ENCODE measurements around the gene ZNF165.

Gene ZNF165

GRCh38 chr6:28080631-28081485, 490 bp downstream of the ZNF165 start (continued):
- TF ChIP-seq ZNF692 (tag by site-specific recombination; IDR thresholded peaks at IDR 0.05) (peak; percentile 89), ZNF548 (tag by site-specific recombination; IDR thresholded peaks at IDR 0.05) (0 out of 2 replicates have a peak, but pooled peaks have one; percentile 20), HOXC10 (CRISPR knock-in tag; IDR thresholded peaks at IDR 0.05) (no peak), HOXD13 (CRISPR knock-in tag; IDR thresholded peaks at IDR 0.05; ENCODE audit: borderline replicate concordance) (0 out of 2 replicates have a peak, but pooled peaks have one; percentile 5), ZNF843 (tag by site-specific recombination; IDR thresholded peaks at IDR 0.05) (peak; percentile 69), ZNF37A (tag by site-specific recombination; IDR thresholded peaks at IDR 0.05) (0 out of 2 replicates have a peak, but pooled peaks have one; percentile 8), ZNF792 (tag by site-specific recombination; IDR thresholded peaks at IDR 0.05) (peak; percentile 46; the same call in 1 of the 2 replicates), ZNF223 (tag by site-specific recombination; IDR thresholded peaks at IDR 0.05) (no peak), ZNF837 (tag by site-specific recombination; IDR thresholded peaks at IDR 0.05) (no peak), ZSCAN16 (tag by site-specific recombination; IDR thresholded peaks at IDR 0.05) (0 out of 2 replicates have a peak, but pooled peaks have one; percentile 47), ZNF174 (tag by site-specific recombination; IDR thresholded peaks at IDR 0.05) (no peak), ZNF561 (tag by site-specific recombination; IDR thresholded peaks at IDR 0.05; ENCODE audit: borderline replicate concordance) (peak; percentile 82), ZBTB8A (tag by site-specific recombination; IDR thresholded peaks at IDR 0.05) (peak; percentile 67), KLF17 (tag by site-specific recombination; IDR thresholded peaks at IDR 0.05) (peak; percentile 86), ZNF202 (tag by site-specific recombination; IDR thresholded peaks at IDR 0.05; ENCODE audit: borderline replicate concordance) (no peak), ZNF560 (tag by site-specific recombination; IDR thresholded peaks at IDR 0.05; ENCODE audit: borderline replicate concordance) (no peak)
- TF ChIP-seq, protein P1, sequence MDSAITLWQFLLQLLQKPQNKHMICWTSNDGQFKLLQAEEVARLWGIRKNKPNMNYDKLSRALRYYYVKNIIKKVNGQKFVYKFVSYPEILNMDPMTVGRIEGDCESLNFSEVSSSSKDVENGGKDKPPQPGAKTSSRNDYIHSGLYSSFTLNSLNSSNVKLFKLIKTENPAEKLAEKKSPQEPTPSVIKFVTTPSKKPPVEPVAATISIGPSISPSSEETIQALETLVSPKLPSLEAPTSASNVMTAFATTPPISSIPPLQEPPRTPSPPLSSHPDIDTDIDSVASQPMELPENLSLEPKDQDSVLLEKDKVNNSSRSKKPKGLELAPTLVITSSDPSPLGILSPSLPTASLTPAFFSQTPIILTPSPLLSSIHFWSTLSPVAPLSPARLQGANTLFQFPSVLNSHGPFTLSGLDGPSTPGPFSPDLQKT (IDR thresholded peaks at IDR 0.05; ENCODE audit: borderline replicate concordance, low read depth, low read length): peak; percentile 97
- TF ChIP-seq, protein P2, sequence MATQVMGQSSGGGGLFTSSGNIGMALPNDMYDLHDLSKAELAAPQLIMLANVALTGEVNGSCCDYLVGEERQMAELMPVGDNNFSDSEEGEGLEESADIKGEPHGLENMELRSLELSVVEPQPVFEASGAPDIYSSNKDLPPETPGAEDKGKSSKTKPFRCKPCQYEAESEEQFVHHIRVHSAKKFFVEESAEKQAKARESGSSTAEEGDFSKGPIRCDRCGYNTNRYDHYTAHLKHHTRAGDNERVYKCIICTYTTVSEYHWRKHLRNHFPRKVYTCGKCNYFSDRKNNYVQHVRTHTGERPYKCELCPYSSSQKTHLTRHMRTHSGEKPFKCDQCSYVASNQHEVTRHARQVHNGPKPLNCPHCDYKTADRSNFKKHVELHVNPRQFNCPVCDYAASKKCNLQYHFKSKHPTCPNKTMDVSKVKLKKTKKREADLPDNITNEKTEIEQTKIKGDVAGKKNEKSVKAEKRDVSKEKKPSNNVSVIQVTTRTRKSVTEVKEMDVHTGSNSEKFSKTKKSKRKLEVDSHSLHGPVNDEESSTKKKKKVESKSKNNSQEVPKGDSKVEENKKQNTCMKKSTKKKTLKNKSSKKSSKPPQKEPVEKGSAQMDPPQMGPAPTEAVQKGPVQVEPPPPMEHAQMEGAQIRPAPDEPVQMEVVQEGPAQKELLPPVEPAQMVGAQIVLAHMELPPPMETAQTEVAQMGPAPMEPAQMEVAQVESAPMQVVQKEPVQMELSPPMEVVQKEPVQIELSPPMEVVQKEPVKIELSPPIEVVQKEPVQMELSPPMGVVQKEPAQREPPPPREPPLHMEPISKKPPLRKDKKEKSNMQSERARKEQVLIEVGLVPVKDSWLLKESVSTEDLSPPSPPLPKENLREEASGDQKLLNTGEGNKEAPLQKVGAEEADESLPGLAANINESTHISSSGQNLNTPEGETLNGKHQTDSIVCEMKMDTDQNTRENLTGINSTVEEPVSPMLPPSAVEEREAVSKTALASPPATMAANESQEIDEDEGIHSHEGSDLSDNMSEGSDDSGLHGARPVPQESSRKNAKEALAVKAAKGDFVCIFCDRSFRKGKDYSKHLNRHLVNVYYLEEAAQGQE (tag by site-specific recombination; IDR thresholded peaks at IDR 0.05): peak; percentile 64
- TF ChIP-seq, protein P3, sequence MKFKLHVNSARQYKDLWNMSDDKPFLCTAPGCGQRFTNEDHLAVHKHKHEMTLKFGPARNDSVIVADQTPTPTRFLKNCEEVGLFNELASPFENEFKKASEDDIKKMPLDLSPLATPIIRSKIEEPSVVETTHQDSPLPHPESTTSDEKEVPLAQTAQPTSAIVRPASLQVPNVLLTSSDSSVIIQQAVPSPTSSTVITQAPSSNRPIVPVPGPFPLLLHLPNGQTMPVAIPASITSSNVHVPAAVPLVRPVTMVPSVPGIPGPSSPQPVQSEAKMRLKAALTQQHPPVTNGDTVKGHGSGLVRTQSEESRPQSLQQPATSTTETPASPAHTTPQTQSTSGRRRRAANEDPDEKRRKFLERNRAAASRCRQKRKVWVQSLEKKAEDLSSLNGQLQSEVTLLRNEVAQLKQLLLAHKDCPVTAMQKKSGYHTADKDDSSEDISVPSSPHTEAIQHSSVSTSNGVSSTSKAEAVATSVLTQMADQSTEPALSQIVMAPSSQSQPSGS (tag by site-specific recombination; IDR thresholded peaks at IDR 0.05; ENCODE audit: low read depth): peak; percentile 99
- TF ChIP-seq, protein P4, sequence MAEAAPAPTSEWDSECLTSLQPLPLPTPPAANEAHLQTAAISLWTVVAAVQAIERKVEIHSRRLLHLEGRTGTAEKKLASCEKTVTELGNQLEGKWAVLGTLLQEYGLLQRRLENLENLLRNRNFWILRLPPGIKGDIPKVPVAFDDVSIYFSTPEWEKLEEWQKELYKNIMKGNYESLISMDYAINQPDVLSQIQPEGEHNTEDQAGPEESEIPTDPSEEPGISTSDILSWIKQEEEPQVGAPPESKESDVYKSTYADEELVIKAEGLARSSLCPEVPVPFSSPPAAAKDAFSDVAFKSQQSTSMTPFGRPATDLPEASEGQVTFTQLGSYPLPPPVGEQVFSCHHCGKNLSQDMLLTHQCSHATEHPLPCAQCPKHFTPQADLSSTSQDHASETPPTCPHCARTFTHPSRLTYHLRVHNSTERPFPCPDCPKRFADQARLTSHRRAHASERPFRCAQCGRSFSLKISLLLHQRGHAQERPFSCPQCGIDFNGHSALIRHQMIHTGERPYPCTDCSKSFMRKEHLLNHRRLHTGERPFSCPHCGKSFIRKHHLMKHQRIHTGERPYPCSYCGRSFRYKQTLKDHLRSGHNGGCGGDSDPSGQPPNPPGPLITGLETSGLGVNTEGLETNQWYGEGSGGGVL (tag by site-specific recombination; IDR thresholded peaks at IDR 0.05): no peak
- TF ChIP-seq, protein P5, sequence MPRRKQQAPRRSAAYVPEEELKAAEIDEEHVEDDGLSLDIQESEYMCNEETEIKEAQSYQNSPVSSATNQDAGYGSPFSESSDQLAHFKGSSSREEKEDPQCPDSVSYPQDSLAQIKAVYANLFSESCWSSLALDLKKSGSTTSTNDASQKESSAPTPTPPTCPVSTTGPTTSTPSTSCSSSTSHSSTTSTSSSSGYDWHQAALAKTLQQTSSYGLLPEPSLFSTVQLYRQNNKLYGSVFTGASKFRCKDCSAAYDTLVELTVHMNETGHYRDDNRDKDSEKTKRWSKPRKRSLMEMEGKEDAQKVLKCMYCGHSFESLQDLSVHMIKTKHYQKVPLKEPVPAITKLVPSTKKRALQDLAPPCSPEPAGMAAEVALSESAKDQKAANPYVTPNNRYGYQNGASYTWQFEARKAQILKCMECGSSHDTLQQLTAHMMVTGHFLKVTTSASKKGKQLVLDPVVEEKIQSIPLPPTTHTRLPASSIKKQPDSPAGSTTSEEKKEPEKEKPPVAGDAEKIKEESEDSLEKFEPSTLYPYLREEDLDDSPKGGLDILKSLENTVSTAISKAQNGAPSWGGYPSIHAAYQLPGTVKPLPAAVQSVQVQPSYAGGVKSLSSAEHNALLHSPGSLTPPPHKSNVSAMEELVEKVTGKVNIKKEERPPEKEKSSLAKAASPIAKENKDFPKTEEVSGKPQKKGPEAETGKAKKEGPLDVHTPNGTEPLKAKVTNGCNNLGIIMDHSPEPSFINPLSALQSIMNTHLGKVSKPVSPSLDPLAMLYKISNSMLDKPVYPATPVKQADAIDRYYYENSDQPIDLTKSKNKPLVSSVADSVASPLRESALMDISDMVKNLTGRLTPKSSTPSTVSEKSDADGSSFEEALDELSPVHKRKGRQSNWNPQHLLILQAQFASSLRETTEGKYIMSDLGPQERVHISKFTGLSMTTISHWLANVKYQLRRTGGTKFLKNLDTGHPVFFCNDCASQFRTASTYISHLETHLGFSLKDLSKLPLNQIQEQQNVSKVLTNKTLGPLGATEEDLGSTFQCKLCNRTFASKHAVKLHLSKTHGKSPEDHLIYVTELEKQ (tag by site-specific recombination; IDR thresholded peaks at IDR 0.05; ENCODE audit: borderline replicate concordance): peak; percentile 29; the same call in 1 of the 2 replicates
- TF ChIP-seq, protein P6, sequence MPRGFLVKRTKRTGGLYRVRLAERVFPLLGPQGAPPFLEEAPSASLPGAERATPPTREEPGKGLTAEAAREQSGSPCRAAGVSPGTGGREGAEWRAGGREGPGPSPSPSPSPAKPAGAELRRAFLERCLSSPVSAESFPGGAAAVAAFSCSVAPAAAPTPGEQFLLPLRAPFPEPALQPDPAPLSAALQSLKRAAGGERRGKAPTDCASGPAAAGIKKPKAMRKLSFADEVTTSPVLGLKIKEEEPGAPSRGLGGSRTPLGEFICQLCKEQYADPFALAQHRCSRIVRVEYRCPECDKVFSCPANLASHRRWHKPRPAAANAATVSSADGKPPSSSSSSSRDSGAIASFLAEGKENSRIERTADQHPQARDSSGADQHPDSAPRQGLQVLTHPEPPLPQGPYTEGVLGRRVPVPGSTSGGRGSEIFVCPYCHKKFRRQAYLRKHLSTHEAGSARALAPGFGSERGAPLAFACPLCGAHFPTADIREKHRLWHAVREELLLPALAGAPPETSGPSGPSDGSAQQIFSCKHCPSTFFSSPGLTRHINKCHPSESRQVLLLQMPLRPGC (tag by site-specific recombination; IDR thresholded peaks at IDR 0.05): peak; percentile 95

Measured in HEK293 (cell line).